Fibroblast of skin of scalp (primary cell): ENCODE results near the gene DBX2.
"Not testable (repeated sequence)": the region's sequence is repeated elsewhere in the genome, so short reads cannot be mapped to it uniquely, and the experiment has no call there.

Source experiments
- DNase-seq: peaks from one replicate; pipeline ENCODE4 v3.0.0-alpha.2; 2013

DBX2 gene

DNA sequence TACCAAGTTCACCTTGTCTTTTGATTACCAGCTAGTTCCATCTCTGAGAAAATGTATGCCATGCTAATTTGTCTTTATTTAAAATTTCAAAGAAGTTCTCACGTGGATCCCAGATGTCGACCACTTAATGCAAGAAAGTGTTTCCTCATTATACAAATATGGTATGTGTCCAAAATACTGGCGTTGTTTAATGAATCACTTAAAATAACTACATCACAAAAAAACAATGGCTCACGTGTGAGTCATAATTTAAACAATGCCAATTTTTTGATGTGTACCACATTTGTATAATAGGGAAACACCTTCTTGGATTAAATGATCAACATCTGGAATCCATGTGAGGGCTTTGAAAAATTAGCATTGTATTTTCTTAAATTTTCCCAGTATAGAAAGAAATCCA is 40.8 kb downstream of the DBX2 start:
- DNase-seq = peak; percentile 2

DNA sequence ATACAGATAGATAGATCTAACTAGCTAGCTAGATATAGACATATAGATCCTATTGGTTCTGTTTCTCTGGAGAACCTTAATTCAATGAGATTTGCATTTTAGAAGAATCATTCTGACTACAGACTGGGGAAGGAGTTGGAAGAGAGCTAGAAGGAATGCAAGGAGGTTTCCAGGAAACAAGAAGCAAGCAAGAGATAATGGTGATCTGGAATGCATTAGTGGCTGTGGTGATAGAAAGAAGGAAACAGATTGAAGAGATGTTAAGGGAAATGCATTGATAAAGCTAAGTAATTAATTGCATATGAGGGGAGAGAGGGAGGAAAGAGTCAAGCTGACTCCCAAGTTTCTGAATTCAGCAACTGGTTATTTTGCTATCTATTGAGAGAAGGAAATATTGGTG is 42.7 kb downstream of the DBX2 start:
- no peak for DNase-seq

DNA sequence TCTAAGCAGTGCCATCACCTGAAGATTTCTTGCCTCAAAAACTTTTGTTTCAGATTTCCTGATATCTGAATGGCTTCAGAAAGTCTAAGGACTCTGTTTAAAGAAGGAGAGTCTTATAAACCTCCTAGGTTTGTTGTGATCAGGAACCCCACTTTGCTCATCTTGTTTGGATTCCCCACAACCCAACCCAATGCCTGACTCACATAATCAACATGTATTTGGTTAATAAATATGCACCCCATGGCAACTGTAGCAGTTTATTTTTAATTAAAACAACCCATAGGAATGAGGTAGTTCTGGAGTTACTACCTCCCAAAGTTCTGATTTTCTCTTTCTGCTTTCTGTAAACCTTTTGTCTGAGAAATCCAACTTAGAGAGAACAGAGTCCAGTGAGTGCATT is 51.5 kb downstream of the DBX2 start:
- no peak for DNase-seq

DNA sequence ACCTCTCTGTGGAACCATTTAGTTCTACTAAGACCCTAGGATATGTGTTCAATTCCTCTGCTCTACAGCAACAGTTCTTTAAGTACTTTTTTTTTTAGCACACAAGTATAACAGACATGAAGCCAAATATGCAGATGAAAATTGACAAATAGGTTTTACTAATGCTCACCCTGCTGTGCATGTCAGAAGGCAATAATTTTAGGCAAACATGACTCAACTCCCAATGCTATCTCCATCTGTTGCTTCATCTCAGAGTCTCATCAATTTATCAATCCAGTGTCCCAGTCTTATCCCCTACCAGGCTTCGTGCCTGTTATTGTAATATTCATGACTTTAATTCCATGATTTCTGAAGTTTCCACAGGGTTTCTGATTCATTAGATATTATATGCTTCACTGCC is 57.7 kb downstream of the DBX2 start:
- no peak for DNase-seq

DNA sequence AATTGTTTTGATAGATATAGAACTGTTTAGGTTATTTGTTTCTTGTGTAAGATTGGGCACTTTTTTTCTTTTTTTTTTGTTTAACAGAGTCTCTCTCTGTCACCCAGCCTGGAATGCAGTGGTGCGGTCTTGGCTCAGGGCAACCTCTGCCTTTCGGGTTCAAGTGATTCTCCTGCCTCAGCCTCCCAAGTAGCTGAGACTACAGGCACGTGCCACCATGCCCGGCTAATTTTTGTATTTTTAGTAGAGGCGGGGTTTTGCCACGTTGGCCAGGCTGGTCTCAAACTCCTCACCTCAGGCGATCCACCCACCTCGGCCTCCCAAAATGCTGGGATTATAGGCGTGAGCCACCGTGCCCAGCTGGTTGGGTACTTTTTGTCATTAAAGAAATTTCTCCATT is 66.0 kb downstream of the DBX2 start:
- DNase-seq = not testable (repeated sequence)

DNA sequence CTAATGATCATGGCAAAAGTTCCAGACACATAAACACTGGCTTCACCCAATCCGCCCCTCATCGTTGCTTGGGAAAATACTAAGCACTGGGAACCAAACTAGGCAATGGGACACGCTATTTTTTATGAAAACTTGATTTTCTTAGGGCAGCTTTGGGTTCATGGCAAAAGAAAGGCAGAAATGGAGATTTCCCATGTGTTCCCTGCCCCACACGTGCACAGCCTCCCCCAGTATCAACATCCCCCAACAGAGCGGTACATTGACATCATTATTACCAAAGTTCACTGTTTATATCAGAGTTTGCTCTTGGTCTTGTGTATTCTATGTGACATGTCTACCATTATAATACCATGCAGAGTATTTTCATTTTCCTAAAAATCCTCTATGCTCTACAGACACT is 71.0 kb downstream of the DBX2 start:
- DNase-seq = no peak

DNA sequence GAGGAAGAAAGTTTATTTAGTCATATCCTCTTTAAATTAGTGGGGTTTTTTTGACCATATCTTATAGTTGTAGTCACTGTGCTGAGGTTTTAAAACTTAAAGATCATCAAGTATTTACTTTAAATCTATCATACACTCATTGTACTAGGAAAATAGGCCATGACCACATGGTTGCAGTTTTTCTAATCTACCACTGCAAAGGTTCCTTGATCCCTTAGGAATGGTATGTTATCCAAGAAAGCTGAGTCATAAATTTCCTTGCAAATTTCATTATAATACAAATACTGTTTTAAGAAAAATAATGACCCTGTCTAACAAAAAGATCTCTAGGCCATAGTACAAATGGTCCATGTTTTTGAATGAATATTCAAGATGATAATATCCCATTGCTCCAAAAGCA is 74.7 kb downstream of the DBX2 start:
- peak; percentile 3 for DNase-seq

DNA sequence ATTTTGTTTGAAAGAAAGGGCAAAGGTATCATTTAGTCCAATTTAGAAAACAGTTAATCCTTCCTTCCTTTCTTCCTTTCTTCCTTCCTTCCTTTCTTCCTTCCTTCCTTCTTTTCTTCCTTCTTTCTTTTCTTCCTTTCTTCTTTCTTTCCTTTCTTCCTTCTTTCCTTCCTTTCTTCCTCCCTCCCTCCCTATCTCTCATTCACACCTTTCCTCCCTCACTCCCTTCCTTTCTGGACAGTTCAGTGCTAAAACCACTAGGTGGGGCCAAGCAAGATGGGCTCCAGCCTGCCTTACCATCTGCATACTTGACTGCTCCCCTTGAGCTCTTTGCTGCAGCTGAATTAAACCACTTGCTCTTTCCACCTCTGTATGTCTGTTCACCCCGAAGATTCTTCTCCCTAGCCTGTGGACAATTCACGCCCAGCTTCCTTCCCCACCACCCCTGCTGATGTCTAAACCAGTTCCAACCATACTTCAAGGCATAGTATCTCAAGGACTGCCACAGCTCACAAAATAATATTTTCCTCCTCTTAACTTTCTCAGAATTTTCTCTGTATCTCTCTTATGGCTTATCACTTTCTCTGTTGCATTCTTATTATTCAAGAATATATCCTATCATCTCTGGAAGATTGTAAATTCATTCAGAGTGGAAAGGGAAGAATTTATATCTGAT is 78.0 kb downstream of the DBX2 start:
- DNase-seq = no peak

DNA sequence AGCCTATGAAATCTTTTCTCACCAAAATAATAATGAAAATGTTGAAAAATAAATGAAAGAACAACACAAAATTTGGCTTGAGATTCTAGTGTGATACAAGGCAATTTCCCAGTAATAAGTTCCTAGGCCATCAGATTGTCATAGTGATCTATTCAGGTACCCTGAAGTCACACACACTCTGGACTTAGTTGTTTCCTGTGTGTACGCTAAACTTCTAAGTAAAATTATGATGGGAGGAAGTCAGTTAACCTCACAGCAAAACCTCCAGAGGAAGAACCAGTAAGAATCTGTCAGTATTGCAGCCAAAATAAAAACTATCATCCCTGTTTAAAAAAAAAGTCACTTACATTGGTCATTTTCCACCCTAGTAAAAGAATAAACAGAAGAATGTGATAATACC is 81.9 kb downstream of the DBX2 start:
- no peak for DNase-seq
